GM19468 (cell line): ENCODE measurements around the gene MERTK.

Experiments used
- ATAC-seq: cut with Tn5 transposase; IDR thresholded peaks from one replicate; pipeline ENCODE4 v1.9.1; 2021; ENCODE audit warnings: mild to moderate bottlenecking, moderate library complexity, moderate number of reproducible peaks; ENCODE audit not compliant: unreplicated experiment; ENCODE audit errors: extremely low read depth

The MERTK gene

DNA sequence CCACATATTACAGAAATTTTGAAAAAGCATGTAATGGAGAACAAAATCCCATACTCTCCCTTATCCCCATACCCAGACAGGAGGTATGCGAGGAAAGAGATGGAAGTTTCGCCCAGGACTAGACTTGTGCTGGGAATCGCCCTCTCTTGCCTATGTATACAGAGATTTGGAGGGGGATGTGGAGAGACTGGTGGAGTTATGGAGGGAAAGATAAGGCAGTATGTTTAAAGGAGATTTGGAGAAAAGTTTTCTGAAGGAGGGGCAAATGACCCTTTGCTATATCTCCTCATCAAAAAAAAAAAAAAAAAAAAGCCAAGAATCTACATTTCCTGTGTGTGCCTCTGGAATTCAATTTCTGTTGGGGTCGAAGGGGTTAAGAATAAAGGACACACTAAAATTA, 75.3 kb downstream of the MERTK start:
- ATAC-seq = no peak

GRCh38 chr2:111975053-111975552, 76.7 kb downstream of the MERTK start:
- no peak for ATAC-seq

DNA sequence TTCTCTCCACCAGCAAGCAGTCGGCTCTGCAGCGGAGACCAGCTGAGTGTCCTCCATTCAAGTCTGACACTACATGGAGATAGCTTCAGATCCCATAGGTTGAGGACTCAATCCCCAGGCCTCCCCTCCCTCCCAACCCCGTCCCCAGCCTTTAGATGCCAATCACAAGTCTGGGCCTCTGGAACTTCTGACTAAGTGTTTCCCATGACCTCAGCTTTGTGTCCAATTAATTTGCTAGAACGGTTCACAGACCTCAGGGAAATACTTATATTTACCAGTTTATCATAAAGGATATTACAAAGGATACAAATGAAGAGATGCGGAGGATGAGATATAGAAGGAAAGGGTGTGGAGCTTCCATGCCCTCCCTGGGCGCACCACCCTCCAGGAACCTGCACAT, 77.4 kb downstream of the MERTK start:
- ATAC-seq = no peak

DNA sequence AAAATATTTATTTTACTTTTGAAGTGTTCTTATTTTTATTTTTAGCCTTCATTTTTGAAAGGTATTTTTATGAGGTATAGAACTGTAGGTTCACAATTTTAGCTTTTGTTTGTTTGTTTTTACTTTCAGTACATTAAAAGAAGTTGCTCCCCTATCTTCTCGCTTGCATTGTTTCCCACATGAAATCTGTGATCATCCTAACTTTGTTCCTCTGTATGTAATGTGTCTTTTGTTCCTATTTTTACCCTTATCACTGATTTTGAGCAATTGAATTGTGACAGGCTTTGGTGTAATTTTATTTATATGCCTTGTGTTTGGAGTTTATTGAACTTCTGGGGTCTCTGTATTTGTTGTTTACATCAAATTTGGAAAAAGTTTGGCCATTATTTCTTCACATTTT, 78.8 kb downstream of the MERTK start:
- no peak for ATAC-seq

GRCh38 chr2:111978452-111979170, 80.2 kb downstream of the MERTK start:
- ATAC-seq = no peak

DNA sequence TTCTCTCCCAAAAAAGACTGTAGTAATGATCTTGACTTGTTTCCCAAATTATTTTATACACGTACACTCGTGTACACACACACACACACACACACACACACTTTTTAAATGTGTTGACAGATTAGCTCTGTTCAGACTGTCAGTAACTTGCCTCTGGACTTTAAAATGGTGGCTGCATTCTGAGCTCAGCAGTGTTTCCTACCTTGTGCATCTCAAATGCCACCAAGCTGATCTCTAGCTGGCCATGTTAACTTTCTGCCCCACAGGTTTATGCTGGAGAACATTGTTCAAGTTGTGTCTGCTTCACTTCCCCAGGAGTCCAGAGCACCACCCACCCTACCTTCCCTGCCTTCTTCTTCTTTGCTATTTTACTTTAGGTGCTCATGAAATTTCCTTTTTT, 83.3 kb downstream of the MERTK start:
- ATAC-seq = no peak

DNA sequence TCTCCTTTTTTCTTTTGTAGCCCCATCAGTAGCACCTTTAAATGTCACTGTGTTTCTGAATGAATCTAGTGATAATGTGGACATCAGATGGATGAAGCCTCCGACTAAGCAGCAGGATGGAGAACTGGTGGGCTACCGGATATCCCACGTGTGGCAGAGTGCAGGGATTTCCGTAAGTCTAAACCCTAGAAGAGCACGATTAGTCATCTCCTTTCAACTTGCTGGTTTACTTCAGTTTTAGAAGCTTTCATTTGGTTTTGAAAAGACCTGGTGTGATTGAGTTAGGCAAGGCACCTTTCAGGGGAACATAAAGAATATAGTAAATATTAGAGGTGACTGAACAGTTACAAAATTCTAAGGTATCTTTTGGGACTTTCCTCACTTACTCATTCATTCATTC, 84.4 kb downstream of the MERTK start:
- no peak for ATAC-seq

GRCh38 chr2:111983478-111984212, 85.2 kb downstream of the MERTK start:
- no peak for ATAC-seq

- ATAC-seq = no peak
These were observed 85.8 kb downstream of the MERTK start for GRCh38 chr2:111984213-111984604.

DNA sequence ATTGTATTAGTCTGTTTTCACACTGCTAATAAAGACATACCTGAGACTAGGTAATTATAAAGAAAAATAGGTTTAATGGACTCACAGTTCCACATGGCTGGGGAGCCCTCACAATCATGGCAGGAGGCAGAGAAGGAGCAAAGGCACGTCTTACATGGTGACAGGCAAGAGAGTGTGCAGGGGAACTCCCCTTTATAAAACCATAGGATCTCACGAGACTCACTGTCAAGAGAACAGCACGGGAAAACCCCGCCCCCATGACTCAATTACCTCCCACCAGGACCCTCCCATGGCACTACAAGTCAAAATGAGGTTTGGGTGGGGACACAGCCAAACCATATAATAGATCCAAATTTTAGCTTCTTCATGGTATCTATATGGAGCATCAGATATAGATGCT, 87.1 kb downstream of the MERTK start:
- no peak for ATAC-seq

DNA sequence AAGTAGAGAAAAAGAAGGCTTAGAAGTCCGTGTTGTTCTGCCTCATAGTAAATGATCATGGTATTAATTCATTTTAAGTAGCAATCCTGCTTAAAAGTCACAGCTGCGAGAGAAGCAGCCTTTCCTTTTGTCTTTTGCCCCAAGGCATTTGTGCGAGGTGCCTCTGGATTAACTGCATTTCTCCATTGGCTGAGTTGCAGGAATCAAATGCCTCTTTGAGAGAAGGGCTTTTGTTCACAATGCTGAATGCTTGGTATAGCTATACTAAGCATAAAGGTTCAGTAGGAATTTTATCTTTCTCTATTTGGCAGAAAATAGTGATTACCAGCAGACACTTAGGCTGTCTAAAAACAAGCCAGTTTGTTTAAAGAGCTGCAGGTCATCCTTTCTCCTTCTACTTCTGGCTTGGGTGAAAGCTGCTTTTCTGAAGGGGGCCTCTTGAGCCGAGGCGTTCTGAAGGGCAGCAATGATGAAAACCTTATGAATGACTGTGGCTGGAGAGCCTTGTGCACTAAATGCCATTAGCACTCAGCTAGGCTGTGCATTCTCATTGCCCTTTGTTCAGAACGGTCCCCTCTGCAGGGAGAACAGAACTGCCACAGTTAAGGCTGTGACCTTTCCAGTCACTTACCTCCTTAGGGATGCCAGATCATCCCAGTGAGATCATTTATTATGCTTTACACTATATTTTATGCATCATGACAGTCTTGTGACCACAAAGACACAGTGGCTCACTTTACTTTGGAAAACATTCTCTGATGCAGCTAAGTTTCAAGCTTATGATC, 87.9 kb downstream of the MERTK start:
- ATAC-seq = no peak

- no peak for ATAC-seq
These were observed 92.0 kb downstream of the MERTK start for GRCh38 chr2:111990375-111990774.

- no peak for ATAC-seq
These were observed 92.4 kb downstream of the MERTK start for GRCh38 chr2:111990856-111991255.

DNA sequence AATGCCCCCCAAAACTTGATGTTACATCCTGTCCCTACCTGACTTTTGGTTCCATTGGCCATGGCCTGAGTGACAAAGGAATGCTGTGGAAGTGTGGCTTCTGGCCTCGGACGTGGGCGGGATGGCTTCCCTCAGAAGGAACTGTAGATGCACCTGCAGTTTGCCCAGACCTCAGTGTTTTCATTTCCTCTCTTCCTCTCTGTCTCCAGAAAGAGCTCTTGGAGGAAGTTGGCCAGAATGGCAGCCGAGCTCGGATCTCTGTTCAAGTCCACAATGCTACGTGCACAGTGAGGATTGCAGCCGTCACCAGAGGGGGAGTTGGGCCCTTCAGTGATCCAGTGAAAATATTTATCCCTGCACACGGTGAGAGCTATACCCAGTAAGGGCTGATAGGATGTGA, 95.6 kb downstream of the MERTK start:
- ATAC-seq = no peak

GRCh38 chr2:111995148-111995547, 96.7 kb downstream of the MERTK start:
- ATAC-seq = no peak

GRCh38 chr2:111999809-112000208, 101.4 kb downstream of the MERTK start:
- ATAC-seq = no peak

- no peak for ATAC-seq
These were observed 102.2 kb downstream of the MERTK start for GRCh38 chr2:112000399-112001135.

DNA sequence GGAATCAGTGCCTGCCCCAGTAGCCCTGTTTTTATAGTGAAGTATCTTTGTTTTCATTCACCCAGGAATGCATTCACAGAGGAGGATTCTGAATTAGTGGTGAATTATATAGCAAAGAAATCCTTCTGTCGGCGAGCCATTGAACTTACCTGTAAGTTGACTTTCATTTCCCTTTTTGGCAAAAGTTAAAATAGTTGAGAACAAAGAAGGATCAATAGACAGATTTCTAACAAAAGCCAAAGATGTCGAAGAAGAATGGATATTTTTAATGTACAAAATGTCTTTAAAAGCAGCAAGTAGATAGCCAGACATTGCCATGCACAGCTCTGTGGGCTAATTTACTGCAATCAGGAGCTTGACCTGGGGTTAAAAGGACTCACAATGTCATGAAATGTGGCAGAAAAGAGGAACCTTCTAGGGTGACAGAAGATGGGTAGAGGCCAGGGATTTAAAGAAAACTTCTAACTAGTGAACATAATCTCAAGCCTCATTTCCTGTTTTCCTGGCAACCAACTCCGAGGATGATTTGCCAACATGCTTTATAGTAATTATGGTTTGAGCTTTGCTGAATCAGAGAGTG, 102.8 kb downstream of the MERTK start:
- no peak for ATAC-seq

DNA sequence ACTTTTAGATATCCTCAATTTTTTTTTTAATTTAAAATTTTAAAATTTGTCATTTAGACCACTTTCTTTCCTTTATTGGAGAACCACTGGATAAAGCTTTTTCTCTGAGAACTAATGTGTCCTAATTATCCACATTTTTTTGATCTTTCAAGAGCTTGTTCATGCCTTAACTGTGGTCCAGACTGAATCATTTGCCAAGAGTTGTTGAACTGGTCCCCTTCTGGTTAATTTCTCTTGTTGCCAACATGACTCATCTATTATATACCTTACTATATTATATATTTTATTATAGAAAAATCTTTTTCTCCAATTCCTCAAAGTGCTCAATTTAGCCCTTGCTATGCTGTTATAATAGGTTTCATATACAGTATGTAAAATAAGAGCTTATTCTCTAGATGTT, 103.5 kb downstream of the MERTK start:
- no peak for ATAC-seq
